ENCODE measurements around the gene GFOD1. TPM values are rescaled to one million over a fixed set of nuclear protein-coding genes. Genes with fewer than 3 reads are reported as not detected.

The GFOD1 gene
- total RNA-seq, 1 experiment from 2014 or later = 0.62 TPM

GRCh38 chr6:13429406-13429753 lies 58.0 kb downstream of the GFOD1 start:
- H3K4me3 ChIP-seq (ENCODE audit: low read depth in 2 of 2, low read length in 2 of 2) = no peak overlapping the region
- no peak for TF ChIP-seq POLR2AphosphoS5 (IDR thresholded peaks at IDR 0.05; ENCODE audit: low read depth, low read length)
- TF ChIP-seq TCF7L2 (IDR thresholded peaks at IDR 0.05; ENCODE audit: low read depth, low read length) = no peak
- TF ChIP-seq REST (IDR thresholded peaks at IDR 0.05; ENCODE audit: insufficient read depth in 1 of 2, low read depth in 2 of 2, low read length in 1 of 2) = no peak
- no peak for TF ChIP-seq CTCF (IDR thresholded peaks at IDR 0.05)
- TF ChIP-seq SIN3A (IDR thresholded peaks at IDR 0.05; ENCODE audit: borderline replicate concordance, insufficient read depth, low read depth, low read length) = no peak
- in situ Hi-C loops (cut with HindIII; ENCODE audit: low pct_unique_long_range_greater_than_20kb, low sequenced_read_pairs) (no loop called here), intact Hi-C loops (cut with micrococcal nuclease; ENCODE audit: unreplicated experiment) (no loop called here)
- no peaks in the 10 kb centered on the region for H3K27me3 ChIP-seq (ENCODE audit: control insufficient read depth, insufficient read depth, low read length)
- no peaks in the 10 kb centered on the region for H3K9me3 ChIP-seq (ENCODE audit: control insufficient read depth, insufficient read depth, low read depth, low read length)
- POLR2A ChIA-PET = no interaction called here
- BruUV-seq (replicated peaks) = no TSS peak
- ATAC-seq (no peak), DNase-seq (ENCODE audit: low read depth, low spot score) (no peak)
- no peaks in the 10 kb centered on the region for H3K4me1 ChIP-seq (ENCODE audit: control insufficient read depth, insufficient read depth, low read length)
- no peaks in the 10 kb centered on the region for H3K36me3 ChIP-seq (ENCODE audit: control insufficient read depth, insufficient read depth, low read length)
- H3K27ac ChIP-seq (ENCODE audit: low read length) = no peak overlapping the region
- CTCF ChIA-PET = no interaction called here

GRCh38 chr6:13428583-13429405 lies 58.6 kb downstream of the GFOD1 start:
- Histone ChIP-seq H3K9me3 (ENCODE audit: control insufficient read depth, insufficient read depth, low read depth, low read length) (no peaks in the 10 kb centered on the region), H3K36me3 (ENCODE audit: control insufficient read depth, insufficient read depth, low read length) (no peaks in the 10 kb centered on the region), H3K27ac (ENCODE audit: low read length) (no peak overlapping the region), H3K27me3 (ENCODE audit: control insufficient read depth, insufficient read depth, low read length) (no peaks in the 10 kb centered on the region), H3K4me3 (ENCODE audit: low read depth in 2 of 2, low read length in 2 of 2) (no peak overlapping the region), H3K4me1 (ENCODE audit: control insufficient read depth, insufficient read depth, low read length) (no peaks in the 10 kb centered on the region)
- DNase-seq (ENCODE audit: low read depth, low spot score) (no peak), ATAC-seq (no peak)
- ChIA-PET CTCF (interaction anchor here (0.5 kb wide), 1 partner anchor 133 kb away, joined by 4 read pairs; no protein-coding TSS in a partner anchor), POLR2A (no interaction called here)
- no TSS peak for BruUV-seq (replicated peaks)
- in situ Hi-C loops (cut with HindIII; ENCODE audit: low pct_unique_long_range_greater_than_20kb, low sequenced_read_pairs) (no loop called here), intact Hi-C loops (cut with micrococcal nuclease; ENCODE audit: unreplicated experiment) (no loop called here)
- TF ChIP-seq REST (IDR thresholded peaks at IDR 0.05; ENCODE audit: insufficient read depth in 1 of 2, low read depth in 2 of 2, low read length in 1 of 2) (no peak), TCF7L2 (IDR thresholded peaks at IDR 0.05; ENCODE audit: low read depth, low read length) (no peak), CTCF (IDR thresholded peaks at IDR 0.05) (no peak), POLR2AphosphoS5 (IDR thresholded peaks at IDR 0.05; ENCODE audit: low read depth, low read length) (no peak), SIN3A (IDR thresholded peaks at IDR 0.05; ENCODE audit: borderline replicate concordance, insufficient read depth, low read depth, low read length) (no peak)

Measured in Panc1 (cell line).